Measurements from ENCODE around the gene DDX46.

- TF ChIP-seq CTCF (IDR thresholded peaks at IDR 0.05; ENCODE audit: poor library complexity, severe bottlenecking) (no peak), TAF1 (IDR thresholded peaks at IDR 0.05; ENCODE audit: low read depth) (no peak), POLR2AphosphoS5 (IDR thresholded peaks at IDR 0.05) (no peak), EP300 (conservative IDR thresholded peaks at IDR 0.05; ENCODE audit: poor library complexity, severe bottlenecking) (no peak), EZH2 (IDR thresholded peaks at IDR 0.05; ENCODE audit: borderline replicate concordance, insufficient read depth, low read length, poor library complexity, severe bottlenecking) (no peak)
Measured at GRCh38 chr5:134813407-134813806, 54.8 kb downstream of the DDX46 start.
